PFSK-1 (cell line): ENCODE measurements around the gene UBE2B.

Experiments
- FOXP2 ChIP-seq: optimal IDR thresholded peaks from 2 replicates; pipeline ENCODE3; 2011; ENCODE audit warnings: borderline replicate concordance, control low read depth, inconsistent platforms; ENCODE audit not compliant: insufficient read depth; ENCODE audit errors: extremely low read length, extremely low read depth
- POLR2AphosphoS5 ChIP-seq: IDR thresholded peaks from 2 replicates; pipeline ENCODE4 v1.6.1; 2012; ENCODE audit warnings: low read depth, mild to moderate bottlenecking, control low read depth, low read length, moderate library complexity
- SIN3A ChIP-seq: IDR thresholded peaks from 2 replicates; pipeline ENCODE4 v1.6.1; 2012; ENCODE audit warnings: mild to moderate bottlenecking, low read length, moderate library complexity, borderline replicate concordance; ENCODE audit not compliant: insufficient read depth
- TAF1 ChIP-seq: IDR thresholded peaks from 2 replicates; pipeline ENCODE4 v1.6.1; 2012; ENCODE audit warnings: low read length, control low read depth, borderline replicate concordance; ENCODE audit not compliant: insufficient read depth
- TF ChIP-seq, protein P1 (sequence below), 2 experiments: IDR thresholded peaks; 2 replicates each; pipeline versions ENCODE4 v1.6.1 to v1.8.0; 2011 to 2012; ENCODE audit warnings: low read depth in 2 of 2, low read length in 2 of 2, control low read depth in 1 of 2, inconsistent platforms in 1 of 2, mild to moderate bottlenecking in 1 of 2, moderate library complexity in 1 of 2; ENCODE audit not compliant: insufficient read depth in 1 of 2

Gene UBE2B

GRCh38 chr5:134411546-134412266 is 40.3 kb downstream of the UBE2B start, which contains the start of gene CDKN2AIPNL:
TSS of gene CDKN2AIPNL (minus strand) at chr5:134411881. CDS start at chr5:134411854, 27 bp downstream.
- TF ChIP-seq, protein P1, sequence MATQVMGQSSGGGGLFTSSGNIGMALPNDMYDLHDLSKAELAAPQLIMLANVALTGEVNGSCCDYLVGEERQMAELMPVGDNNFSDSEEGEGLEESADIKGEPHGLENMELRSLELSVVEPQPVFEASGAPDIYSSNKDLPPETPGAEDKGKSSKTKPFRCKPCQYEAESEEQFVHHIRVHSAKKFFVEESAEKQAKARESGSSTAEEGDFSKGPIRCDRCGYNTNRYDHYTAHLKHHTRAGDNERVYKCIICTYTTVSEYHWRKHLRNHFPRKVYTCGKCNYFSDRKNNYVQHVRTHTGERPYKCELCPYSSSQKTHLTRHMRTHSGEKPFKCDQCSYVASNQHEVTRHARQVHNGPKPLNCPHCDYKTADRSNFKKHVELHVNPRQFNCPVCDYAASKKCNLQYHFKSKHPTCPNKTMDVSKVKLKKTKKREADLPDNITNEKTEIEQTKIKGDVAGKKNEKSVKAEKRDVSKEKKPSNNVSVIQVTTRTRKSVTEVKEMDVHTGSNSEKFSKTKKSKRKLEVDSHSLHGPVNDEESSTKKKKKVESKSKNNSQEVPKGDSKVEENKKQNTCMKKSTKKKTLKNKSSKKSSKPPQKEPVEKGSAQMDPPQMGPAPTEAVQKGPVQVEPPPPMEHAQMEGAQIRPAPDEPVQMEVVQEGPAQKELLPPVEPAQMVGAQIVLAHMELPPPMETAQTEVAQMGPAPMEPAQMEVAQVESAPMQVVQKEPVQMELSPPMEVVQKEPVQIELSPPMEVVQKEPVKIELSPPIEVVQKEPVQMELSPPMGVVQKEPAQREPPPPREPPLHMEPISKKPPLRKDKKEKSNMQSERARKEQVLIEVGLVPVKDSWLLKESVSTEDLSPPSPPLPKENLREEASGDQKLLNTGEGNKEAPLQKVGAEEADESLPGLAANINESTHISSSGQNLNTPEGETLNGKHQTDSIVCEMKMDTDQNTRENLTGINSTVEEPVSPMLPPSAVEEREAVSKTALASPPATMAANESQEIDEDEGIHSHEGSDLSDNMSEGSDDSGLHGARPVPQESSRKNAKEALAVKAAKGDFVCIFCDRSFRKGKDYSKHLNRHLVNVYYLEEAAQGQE (IDR thresholded peaks at IDR 0.05; ENCODE audit: insufficient read depth in 1 of 2, low read depth in 2 of 2, low read length in 2 of 2), result peak; percentile 17 to 55; a peak in 1 of 4 replicates
- TF ChIP-seq FOXP2, result peak; percentile 95
- TF ChIP-seq SIN3A, result no peak
- peak; percentile 97 for TF ChIP-seq TAF1
- TF ChIP-seq POLR2AphosphoS5, result peak; percentile 96

DNA sequence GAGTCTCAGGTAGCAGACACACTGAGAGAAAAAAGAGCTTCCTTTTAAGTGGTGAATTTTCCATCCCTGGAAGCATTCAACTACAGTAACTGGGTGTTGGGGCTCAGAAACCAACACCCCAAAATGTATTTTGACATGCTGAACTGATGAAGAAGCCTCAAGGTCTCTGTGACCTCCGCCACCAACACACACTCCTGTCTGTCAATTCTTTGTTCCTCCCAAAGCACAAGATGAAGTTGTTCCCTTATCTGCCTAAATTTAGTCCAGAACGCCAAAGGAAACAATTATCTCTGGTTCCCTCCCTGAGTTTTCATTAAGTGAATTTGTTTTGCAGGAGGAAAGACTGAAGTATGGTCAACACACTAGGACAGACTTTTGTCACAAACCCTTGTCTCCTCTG is 41.7 kb downstream of the UBE2B start:
- no peak for TF ChIP-seq FOXP2
- no peak for TF ChIP-seq SIN3A
- no peak for TF ChIP-seq TAF1
- no peak for TF ChIP-seq POLR2AphosphoS5
- TF ChIP-seq, protein P1 (IDR thresholded peaks at IDR 0.05; ENCODE audit: insufficient read depth in 1 of 2, low read depth in 2 of 2, low read length in 2 of 2), result no peak

DNA sequence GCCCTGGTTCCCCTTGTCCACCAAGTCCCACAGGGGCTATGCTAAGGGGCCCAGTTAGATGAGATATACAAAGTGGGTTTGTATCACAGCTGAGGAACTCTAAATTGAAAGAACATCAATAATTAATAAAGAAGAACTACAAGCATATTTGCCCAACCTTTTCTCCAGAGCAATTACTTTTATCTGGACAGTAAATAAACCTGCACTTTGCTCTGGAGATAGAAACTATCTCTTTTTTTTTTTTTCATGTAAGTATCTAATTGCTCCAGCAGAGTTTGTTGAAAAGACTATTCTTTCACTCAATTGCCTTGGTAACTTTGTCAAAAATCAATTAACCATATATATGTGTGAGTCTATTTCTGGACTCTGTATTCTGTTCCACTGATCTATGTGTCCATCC is 46.3 kb downstream of the UBE2B start:
- no peak for TF ChIP-seq TAF1
- no peak for TF ChIP-seq SIN3A
- no peak for TF ChIP-seq FOXP2
- TF ChIP-seq, protein P1 (IDR thresholded peaks at IDR 0.05; ENCODE audit: insufficient read depth in 1 of 2, low read depth in 2 of 2, low read length in 2 of 2), result no peak
- TF ChIP-seq POLR2AphosphoS5, result no peak

- TF ChIP-seq POLR2AphosphoS5 (no peak), SIN3A (no peak), TAF1 (no peak), FOXP2 (no peak)
- TF ChIP-seq, protein P1 (IDR thresholded peaks at IDR 0.05; ENCODE audit: insufficient read depth in 1 of 2, low read depth in 2 of 2, low read length in 2 of 2), result no peak
These were observed 47.6 kb downstream of the UBE2B start for GRCh38 chr5:134418958-134419357.
